SU-DHL-6 (cell line): Measurements from ENCODE around the gene NAPG.

Experiments
- EZH2phosphoT487 ChIP-seq: fragments of 200-600 bp; sonication (generic), shearing (Covaris generic); conservative IDR thresholded peaks from 2 replicates; pipeline ENCODE4 v1.6.1; 2018; ENCODE audit warnings: mild to moderate bottlenecking, antibody characterized with exemption, low read length, moderate library complexity, mixed read lengths
- TF ChIP-seq, protein P1 (sequence below): fragments of 200-600 bp; sonication (generic); IDR thresholded peaks from one replicate; pipeline ENCODE4 v1.5.1; 2017; ENCODE audit warnings: antibody characterized with exemption, mild to moderate bottlenecking, low read length, moderate library complexity; ENCODE audit not compliant: insufficient read depth, poor library complexity, severe bottlenecking

GRCh38 chr18:10516078-10516477 is 9.7 kb upstream of the NAPG start:
- TF ChIP-seq, protein P1, sequence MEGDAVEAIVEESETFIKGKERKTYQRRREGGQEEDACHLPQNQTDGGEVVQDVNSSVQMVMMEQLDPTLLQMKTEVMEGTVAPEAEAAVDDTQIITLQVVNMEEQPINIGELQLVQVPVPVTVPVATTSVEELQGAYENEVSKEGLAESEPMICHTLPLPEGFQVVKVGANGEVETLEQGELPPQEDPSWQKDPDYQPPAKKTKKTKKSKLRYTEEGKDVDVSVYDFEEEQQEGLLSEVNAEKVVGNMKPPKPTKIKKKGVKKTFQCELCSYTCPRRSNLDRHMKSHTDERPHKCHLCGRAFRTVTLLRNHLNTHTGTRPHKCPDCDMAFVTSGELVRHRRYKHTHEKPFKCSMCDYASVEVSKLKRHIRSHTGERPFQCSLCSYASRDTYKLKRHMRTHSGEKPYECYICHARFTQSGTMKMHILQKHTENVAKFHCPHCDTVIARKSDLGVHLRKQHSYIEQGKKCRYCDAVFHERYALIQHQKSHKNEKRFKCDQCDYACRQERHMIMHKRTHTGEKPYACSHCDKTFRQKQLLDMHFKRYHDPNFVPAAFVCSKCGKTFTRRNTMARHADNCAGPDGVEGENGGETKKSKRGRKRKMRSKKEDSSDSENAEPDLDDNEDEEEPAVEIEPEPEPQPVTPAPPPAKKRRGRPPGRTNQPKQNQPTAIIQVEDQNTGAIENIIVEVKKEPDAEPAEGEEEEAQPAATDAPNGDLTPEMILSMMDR = no peak
- no peak for TF ChIP-seq EZH2phosphoT487
